HG03196 (cell line): ENCODE results near the gene TEAD3.

ENCODE experiments used
- ATAC-seq: cut with Tn5 transposase; IDR thresholded peaks from one replicate; pipeline ENCODE4 v1.9.1; 2021; ENCODE audit not compliant: unreplicated experiment

TEAD3 gene

DNA sequence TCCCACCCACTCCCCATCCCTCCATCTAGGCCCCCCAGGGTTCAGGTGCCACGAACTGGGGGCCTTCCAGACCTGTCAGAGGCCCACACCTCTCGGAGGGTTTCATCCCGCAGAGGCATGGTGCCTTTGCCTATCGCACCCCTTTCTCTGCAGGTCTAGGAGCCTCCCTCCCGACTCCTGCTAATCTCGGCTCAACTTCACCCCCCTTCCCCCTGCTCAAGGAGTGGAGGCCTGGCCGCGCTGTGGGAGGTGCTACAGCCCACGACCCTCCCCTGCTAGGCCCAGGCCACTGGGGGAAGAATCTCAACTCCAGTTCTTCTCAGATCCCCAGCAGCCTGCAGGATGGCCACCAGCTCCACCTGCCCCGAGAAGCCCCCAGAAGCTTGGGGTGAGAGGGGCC lies 15.9 kb upstream of the TEAD3 start, which contains the start of gene TULP1:
TULP1 (minus strand) TSS at position 157 of the 400 bp plus-strand sequence; CDS start at position 119, 38 bp downstream.
- ATAC-seq = no peak

DNA sequence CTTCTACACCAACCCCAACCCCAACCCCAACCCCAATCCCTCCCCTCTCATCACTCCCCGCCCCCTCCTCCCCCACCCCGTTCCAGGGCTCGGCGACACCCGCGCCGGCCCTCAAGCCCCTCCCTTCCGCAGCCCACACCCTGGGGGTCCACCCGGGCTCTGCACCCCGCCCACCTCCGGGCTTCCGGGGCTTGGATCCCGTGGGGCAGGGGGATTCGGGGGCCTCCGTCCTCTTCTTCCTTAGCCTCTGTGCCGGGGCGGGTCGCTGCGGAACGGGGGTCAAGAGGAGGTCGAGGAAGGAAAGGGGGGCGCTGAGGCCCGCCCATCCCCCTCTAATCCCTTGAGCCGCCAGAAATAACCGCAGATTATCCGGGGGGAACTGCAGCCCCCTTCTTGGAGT lies 15.1 kb upstream of the TEAD3 start:
- no peak for ATAC-seq

- no peak for ATAC-seq
Measured at GRCh38 chr6:35511562-35511941, 14.7 kb upstream of the TEAD3 start.

GRCh38 chr6:35510916-35511561 lies 14.2 kb upstream of the TEAD3 start:
- ATAC-seq = no peak

DNA sequence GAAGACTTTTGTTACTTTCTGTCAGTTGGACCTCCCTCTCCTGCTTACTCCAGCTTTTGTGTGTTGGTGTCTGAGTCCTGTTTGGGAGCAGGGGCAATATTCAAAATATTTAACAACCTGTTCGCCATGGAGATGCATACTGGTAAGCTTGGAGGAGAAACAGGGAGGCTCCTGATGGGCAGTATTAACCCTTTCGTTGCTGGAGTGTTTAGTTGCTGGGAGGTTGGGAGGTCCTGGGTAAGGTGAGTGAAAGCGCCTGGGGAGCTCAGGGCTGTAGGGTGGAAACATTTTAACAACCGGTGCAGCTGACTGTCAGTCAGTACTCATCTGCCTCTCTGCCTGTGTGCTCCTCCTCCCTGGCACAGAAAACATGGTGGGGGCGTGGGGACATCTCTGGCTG lies 11.7 kb upstream of the TEAD3 start:
- no peak for ATAC-seq

GRCh38 chr6:35508027-35508426 lies 11.1 kb upstream of the TEAD3 start:
- no peak for ATAC-seq

DNA sequence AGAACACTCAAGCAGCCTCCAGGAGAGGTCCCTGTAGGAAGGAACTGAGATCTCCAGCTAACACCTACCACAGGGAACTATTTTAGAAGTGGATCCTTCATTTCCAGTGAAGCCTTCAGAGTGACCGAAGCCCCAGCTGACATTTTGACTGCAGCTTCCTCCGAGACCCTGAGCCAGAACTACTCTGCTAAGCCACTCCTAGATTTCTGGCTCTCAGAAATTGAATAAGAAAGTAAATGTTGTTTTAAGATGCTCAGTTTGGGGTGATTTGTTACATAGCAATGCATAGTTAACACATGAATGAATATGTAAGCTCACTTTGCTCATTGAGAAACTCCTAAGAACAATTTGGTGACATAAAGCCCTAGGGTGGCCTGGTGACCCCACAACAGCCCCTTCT lies 10.3 kb upstream of the TEAD3 start:
- ATAC-seq = no peak

- ATAC-seq = no peak
Measured at GRCh38 chr6:35506536-35506935, 9.7 kb upstream of the TEAD3 start.

DNA sequence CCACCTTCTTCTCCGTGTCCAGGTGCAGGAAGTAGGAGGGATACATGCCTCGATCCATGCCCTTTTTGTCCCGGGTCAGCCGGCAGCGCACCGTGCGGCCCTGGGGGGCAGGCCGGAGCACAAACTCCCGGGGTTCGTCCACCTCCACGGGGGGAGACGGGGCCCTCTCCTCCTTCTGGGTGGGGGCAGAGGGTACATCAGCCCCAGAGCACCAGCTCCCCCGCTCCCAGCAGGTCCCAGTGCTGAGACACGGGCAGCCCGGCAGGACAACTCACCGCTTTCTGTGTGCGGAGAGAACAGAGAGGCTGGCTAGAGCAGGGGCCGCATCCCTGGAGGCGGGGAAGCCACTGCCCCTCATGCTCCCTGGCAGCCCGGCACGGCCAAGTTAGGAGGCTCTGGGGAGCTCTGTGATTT lies 9.1 kb upstream of the TEAD3 start:
- no peak for ATAC-seq

- ATAC-seq = no peak
Measured at GRCh38 chr6:35503534-35503933, 6.7 kb upstream of the TEAD3 start.

DNA sequence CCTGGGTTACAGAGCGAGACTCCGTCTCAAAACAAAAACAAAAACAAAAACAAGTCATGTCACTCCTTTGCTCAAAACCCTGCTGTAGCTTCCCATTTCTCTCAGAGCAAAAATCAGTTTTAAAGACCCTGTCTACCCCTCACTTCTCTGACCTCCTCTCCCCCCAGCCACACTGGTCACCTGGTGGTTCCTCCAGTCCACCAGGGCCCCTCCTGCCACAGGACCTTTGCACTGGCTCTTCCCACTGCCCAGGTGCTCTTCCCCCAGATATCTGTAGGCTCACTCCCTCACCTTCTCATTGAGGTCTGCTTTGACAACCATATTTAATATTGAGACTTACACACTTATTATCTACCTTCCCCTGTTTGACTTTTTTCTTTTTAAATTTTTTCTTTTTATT lies 4.9 kb upstream of the TEAD3 start:
- ATAC-seq = no peak

DNA sequence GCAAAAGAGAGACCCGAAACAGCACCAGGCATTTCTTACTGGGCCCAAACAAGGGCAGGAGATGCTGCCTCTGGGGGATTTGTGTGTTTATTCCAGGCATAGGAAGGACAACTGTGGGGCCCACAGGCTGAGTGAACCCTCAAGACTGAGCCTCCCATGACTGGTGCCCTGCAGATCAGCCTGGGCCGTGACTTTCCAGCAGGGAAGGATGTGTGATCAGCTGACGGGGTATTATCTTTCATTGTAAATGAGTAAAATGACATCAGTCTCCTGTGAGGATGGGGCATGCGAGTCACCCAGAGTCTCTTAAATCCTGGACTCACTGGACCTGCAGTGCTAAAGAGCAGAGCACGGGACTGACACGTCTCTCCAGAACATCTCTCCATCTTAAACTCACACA lies 3.9 kb upstream of the TEAD3 start:
- ATAC-seq = no peak

GRCh38 chr6:35499372-35499771 lies 2.5 kb upstream of the TEAD3 start:
- ATAC-seq = no peak

- no peak for ATAC-seq
Measured at GRCh38 chr6:35498422-35499067, 1.7 kb upstream of the TEAD3 start.

DNA sequence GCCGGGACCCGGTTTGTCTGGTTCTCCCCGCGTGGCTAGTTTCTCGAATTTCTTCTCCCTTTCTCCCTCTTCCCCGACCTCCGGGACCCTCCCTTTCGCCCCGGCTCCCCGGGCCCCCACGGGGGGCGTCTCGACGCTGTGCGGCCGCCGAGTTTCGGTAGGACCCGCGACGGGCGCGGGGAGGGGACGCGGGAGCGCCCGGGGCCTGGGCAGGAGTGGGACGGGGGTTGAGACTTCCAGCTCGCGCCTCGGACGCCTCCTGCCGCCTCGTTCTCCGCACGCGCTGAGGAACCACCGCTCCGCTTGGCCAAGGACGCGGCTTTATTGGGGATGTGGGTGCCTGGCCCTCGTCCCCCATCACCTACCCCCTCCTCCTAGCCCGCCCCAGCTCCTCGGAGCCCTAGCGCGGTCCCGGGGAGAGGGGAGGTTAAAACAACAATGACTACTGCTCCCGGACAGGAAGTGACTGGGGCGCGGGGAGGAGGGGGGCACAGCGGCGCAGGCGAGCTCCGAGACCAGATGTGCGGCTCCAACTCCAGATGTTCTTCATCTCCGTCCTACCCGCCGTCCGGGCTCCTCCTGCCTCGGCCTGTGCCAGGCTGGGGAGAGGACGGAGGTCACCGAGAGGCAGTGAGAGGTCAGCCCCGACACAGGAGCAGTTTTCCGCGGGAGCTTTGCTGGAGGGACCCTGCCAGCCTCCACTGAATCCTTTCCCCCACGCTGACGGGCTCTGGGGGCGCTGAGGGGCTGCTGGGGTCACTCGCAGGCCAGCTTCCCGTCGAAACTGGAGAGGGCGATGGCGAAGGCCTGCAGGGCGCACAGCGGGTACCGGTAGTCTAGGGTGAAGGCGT lies 917 bp upstream of the TEAD3 start:
- ATAC-seq = no peak

GRCh38 chr6:35496036-35496840 lies 641 bp downstream of the TEAD3 start:
- no peak for ATAC-seq

DNA sequence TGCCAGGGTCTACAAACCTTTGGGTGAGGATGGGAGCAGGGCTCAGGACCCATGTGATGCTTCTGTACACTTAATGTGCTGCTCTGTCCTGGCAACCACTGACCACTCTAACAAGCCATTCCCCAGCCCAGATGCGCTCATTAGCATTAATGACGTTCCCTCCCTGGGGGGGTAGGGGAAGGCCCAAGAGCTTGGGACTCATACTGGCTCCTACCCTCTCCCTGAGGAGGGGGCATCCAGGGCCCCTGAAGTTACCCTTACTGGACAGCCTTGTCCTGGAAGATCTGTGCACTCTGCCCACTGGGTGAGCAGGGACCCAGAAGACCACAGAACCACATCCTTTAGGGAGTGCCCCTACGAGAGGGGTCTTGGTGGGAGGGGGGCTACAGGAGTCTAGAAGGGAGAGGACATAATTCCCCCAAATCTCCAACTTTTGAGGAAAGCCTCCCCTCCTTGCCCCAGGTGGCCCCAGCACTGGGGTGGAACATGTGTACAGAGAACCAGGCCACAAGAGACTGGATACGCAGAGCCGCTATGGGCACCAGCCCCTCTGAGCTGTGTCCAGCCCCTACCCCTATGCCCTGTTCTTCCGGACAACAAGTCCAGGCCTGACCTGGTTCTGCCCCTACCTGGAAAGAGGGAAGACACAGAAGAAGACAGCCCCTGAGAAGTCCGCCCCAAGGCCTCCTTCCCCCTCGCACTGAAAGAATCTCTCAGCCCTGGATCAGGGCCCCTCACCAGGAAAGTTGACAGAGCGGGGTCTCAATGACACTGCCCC lies 1.4 kb downstream of the TEAD3 start:
- ATAC-seq = no peak

DNA sequence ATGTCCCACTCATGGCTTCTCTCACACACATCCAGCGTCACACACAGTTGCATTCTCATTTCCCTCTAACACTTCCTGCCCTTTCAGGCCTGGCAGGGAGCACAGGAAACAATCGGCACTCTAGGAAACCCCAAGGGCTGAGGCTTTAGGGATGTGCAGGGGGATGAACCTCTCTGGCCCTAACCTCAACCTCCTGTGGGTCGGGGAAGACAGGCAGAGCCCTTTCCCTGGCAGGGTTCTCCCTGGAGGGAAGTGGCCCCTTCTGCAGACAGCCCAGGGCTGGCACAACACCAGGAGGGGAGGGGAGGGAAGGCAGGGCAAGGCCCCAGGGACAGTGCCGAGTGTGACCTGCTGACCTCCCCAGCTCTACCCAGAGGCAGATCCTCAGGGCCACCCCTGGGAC lies 2.7 kb downstream of the TEAD3 start:
- no peak for ATAC-seq

- no peak for ATAC-seq
Measured at GRCh38 chr6:35493307-35493983, 3.4 kb downstream of the TEAD3 start.

GRCh38 chr6:35492974-35493284 lies 4.0 kb downstream of the TEAD3 start:
- ATAC-seq = no peak
